HepG2 (cell line): ENCODE data around the gene SLCO4A1. TPM values are rescaled to one million over a fixed set of nuclear protein-coding genes. Genes with fewer than 3 reads are reported as not detected.
A peak's percentile ranks its signal among the peaks of the same experiment; 100 is the strongest.

Experiments used
- ATAC-seq: fragments of 200-7000 bp; cut with Tn5 transposase; 3 replicates; pipeline ENCODE4 v1.9.1; 2020; ENCODE audit warnings: mild to moderate bottlenecking, moderate library complexity
- BruUV-seq: library from RNA; stranded (reverse); fragments of 400-500 nt; replicated peaks from 2 replicates; lab custom pipeline; 2021; lab: Mats Ljungman, UMichigan
- CTCF ChIA-PET: fragments of 300-600 bp; formaldehyde crosslinking; extraction: SDS; loops from one replicate; lab custom pipeline; 2021; ENCODE audit warnings: low total read pairs, inconsistent platforms, low intra/inter-chr PET ratio; lab: Yijun Ruan, JAX
- POLR2A ChIA-PET: fragments of 350-600 bp; sonication (Branson Sonifier 250); formaldehyde crosslinking; loops from one replicate; lab custom pipeline; 2020; ENCODE audit warnings: antibody characterized with exemption, inconsistent platforms; lab: Yijun Ruan, JAX
- DNase-seq: peaks from one replicate; pipeline ENCODE4 v3.0.0-alpha.2; 2015; ENCODE audit warnings: low spot score
- FAIRE-seq: peaks from 3 replicates; lab custom pipeline; 2011; peaks lifted over from hg19 to GRCh38; lab: Jason Lieb, UNC
- H2AFZ ChIP-seq: one replicate; pipeline ENCODE4 v1.6.1; 2011; ENCODE audit warnings: low read length, inconsistent platforms
- H3K27ac ChIP-seq: fragments of 300-600 bp; 3 replicates; pipeline ENCODE4 v1.8.0; 2011; ENCODE audit warnings: mixed run types, mild to moderate bottlenecking, mixed read lengths, low read length, inconsistent platforms; ENCODE audit not compliant: insufficient read depth; ENCODE audit errors: extremely low read length
- H3K27me3 ChIP-seq, 2 experiments: fragments of 200-600 bp in 1 of 2; 2 replicates in 1 of 2; 3 replicates in 1 of 2; pipeline versions ENCODE4 v1.6.0 to v1.8.0; 2011; ENCODE audit warnings: low read length in 2 of 2, mild to moderate bottlenecking in 2 of 2, moderate library complexity in 2 of 2, inconsistent platforms in 1 of 2; ENCODE audit not compliant: insufficient read depth in 2 of 2, control insufficient read depth in 1 of 2
- H3K36me3 ChIP-seq, 2 experiments: fragments of 200-600 bp in 1 of 2; replicated peaks in 1 of 2; 2 replicates in 1 of 2; 3 replicates in 1 of 2; pipeline versions ENCODE4 v1.5.1 to v1.8.0; 2011; ENCODE audit warnings: low read length in 2 of 2, inconsistent platforms in 1 of 2; ENCODE audit not compliant: insufficient read depth in 2 of 2, control insufficient read depth in 1 of 2
- H3K4me1 ChIP-seq: 2 replicates; pipeline ENCODE4 v1.5.1; 2012; ENCODE audit warnings: low read length, inconsistent platforms; ENCODE audit not compliant: insufficient read depth
- H3K4me2 ChIP-seq: 2 replicates; pipeline ENCODE4 v1.6.0; 2011; ENCODE audit warnings: low read depth, low read length, inconsistent platforms
- H3K4me3 ChIP-seq, 3 experiments: fragments of 200-600 bp in 1 of 3; sonication (generic), shearing (Covaris generic) in 1 of 3; replicated peaks in 1 of 3; 2 replicates each; pipeline ENCODE4 v1.5.1; 2011 to 2016; ENCODE audit warnings: low read length in 3 of 3, inconsistent platforms in 2 of 3, low read depth in 2 of 3, mild to moderate bottlenecking in 2 of 3, control low read depth in 1 of 3, mixed read lengths in 1 of 3; ENCODE audit not compliant: insufficient read depth in 1 of 3
- H3K79me2 ChIP-seq: one replicate; pipeline ENCODE4 v1.6.1; 2011; ENCODE audit warnings: low read length, inconsistent platforms; ENCODE audit not compliant: insufficient read depth
- H3K9ac ChIP-seq: 2 replicates; pipeline ENCODE4 v1.6.0; 2011; ENCODE audit warnings: mild to moderate bottlenecking, low read depth, low read length, inconsistent platforms; ENCODE audit not compliant: insufficient read depth
- H3K9me3 ChIP-seq: 2 replicates; pipeline ENCODE4 v1.5.1; 2012; ENCODE audit warnings: mild to moderate bottlenecking, low read length
- H4K20me1 ChIP-seq: 2 replicates; pipeline ENCODE4 v1.6.0; 2011; ENCODE audit warnings: inconsistent platforms, mild to moderate bottlenecking, low read length, moderate library complexity; ENCODE audit not compliant: insufficient read depth
- BHLHE40 ChIP-seq: IDR thresholded peaks from 2 replicates; pipeline ENCODE4 v1.6.1; 2011; ENCODE audit warnings: low read length, improper control_type of control experiment
- CBX5 ChIP-seq: sonication (generic); formaldehyde crosslinking; IDR thresholded peaks from 2 replicates; pipeline ENCODE4 v1.4.0; 2020; ENCODE audit warnings: missing genetic modification reagents, borderline replicate concordance
- EZH2 ChIP-seq: conservative IDR thresholded peaks from 2 replicates; pipeline ENCODE4 v1.6.1; 2012; ENCODE audit warnings: mild to moderate bottlenecking, low read depth, low read length, moderate library complexity
- FOXA1 ChIP-seq, 2 experiments: fragments of 450-650 bp in 1 of 2; sonication (generic) in 1 of 2; formaldehyde crosslinking in 1 of 2; IDR thresholded peaks; 2 replicates each; pipeline versions ENCODE4 v1.4.0 to v1.6.1; 2016 to 2020; ENCODE audit warnings: missing genetic modification reagents in 1 of 2
- KAT8 ChIP-seq: IDR thresholded peaks from 2 replicates; pipeline ENCODE4 v1.6.1; 2016; ENCODE audit warnings: missing genetic modification reagents, missing compliant biosample characterization
- KMT2B ChIP-seq: IDR thresholded peaks from 2 replicates; pipeline ENCODE4 v1.6.1; 2016; ENCODE audit warnings: missing genetic modification reagents, missing compliant biosample characterization
- MIER3 ChIP-seq: IDR thresholded peaks from 2 replicates; pipeline ENCODE4 v1.6.1; 2016; ENCODE audit warnings: missing compliant biosample characterization, borderline replicate concordance
- MYC ChIP-seq: sonication (generic); formaldehyde crosslinking; IDR thresholded peaks from 2 replicates; pipeline ENCODE4 v1.9.0; 2021; ENCODE audit warnings: missing genetic modification reagents, borderline replicate concordance
- RFX1 ChIP-seq: fragments of 450-650 bp; IDR thresholded peaks from 2 replicates; pipeline ENCODE4 v1.6.1; 2017
- SMYD3 ChIP-seq: sonication (generic); formaldehyde crosslinking; IDR thresholded peaks from 2 replicates; pipeline ENCODE4 v1.8.1; 2023; ENCODE audit warnings: mild to moderate bottlenecking, missing genetic modification reagents
- SOX6 ChIP-seq, 2 experiments: fragments of 450-650 bp in 1 of 2; sonication (generic) in 1 of 2; formaldehyde crosslinking in 1 of 2; IDR thresholded peaks; 2 replicates each; pipeline versions ENCODE4 v1.4.0 to v1.6.1; 2017 to 2020; ENCODE audit warnings: antibody characterized with exemption in 1 of 2, mild to moderate bottlenecking in 1 of 2, missing genetic modification reagents in 1 of 2
- ZNF20 ChIP-seq: sonication (generic); formaldehyde crosslinking; IDR thresholded peaks from 2 replicates; pipeline ENCODE4 v1.4.0; 2020; ENCODE audit warnings: mild to moderate bottlenecking, moderate library complexity, missing genetic modification reagents
- ZNF260 ChIP-seq: sonication (generic); formaldehyde crosslinking; IDR thresholded peaks from 2 replicates; pipeline ENCODE4 v1.4.0; 2020; ENCODE audit warnings: missing genetic modification reagents, low read depth, mild to moderate bottlenecking, borderline replicate concordance
- ZNF263 ChIP-seq: sonication (generic); formaldehyde crosslinking; IDR thresholded peaks from 2 replicates; pipeline ENCODE4 v1.4.0; 2020; ENCODE audit warnings: missing genetic modification reagents
- WGBS: methylation state at CpG from one replicate; pipeline ENCODE4 v1.1.6; 2017; ENCODE audit warnings: low lambda C conversion rate; 5-methylcytosine and 5-hydroxymethylcytosine counted together
- in situ Hi-C: cut with HindIII; loops from 2 replicates; pipeline ENCODE4 v1.10.0; 2017; ENCODE audit warnings: low pct_unique_long_range_greater_than_20kb; ENCODE audit not compliant: extremely low pct_ligation_motif_present
- intact Hi-C: fragments of 100-400 bp; cut with micrococcal nuclease; formaldehyde crosslinking; loops from one replicate; pipeline ENCODE4 v1.10.0; 2022; ENCODE audit not compliant: unreplicated experiment
- polyA plus RNA-seq, 8 experiments: library from polyadenylated mRNA; depleted of rRNA in 3 of 8; stranded (reverse) in 7 of 8; unstranded in 1 of 8; fragments of >200 nt; fragmentation: Illumina TruSeq in 4 of 8; extraction: Trizol in 4 of 8; gene quantifications; 2 replicates each; pipeline versions ENCODE4 v1.2.1 to v1.2.3, GENCODE V29; 2011 to 2016; ENCODE audit warnings: low read depth in 4 of 8, missing spikeins in 1 of 8, mixed read lengths in 1 of 8; ENCODE audit not compliant: insufficient read depth in 1 of 8
- total RNA-seq, 5 experiments: library from RNA; depleted of rRNA; stranded (reverse); fragments of >200 nt; fragmentation: Illumina TruSeq; extraction: Trizol; gene quantifications; 2 replicates each; pipeline ENCODE4 v1.2.3, GENCODE V29; 2016; ENCODE audit warnings: low read depth in 1 of 5
- TF ChIP-seq, protein P1 (sequence below): sonication (generic); formaldehyde crosslinking; conservative IDR thresholded peaks from 2 replicates; pipeline ENCODE4 v1.4.0; 2020; ENCODE audit warnings: missing genetic modification reagents
- TF ChIP-seq, protein P2 (sequence below): sonication (generic); formaldehyde crosslinking; IDR thresholded peaks from 2 replicates; pipeline ENCODE4 v1.8.0; 2022; ENCODE audit warnings: mild to moderate bottlenecking, missing genetic modification reagents, moderate library complexity

Gene SLCO4A1
- total and polyA plus RNA-seq, 2 of the 13 experiments (the other 11 are each of a cell fraction or from before 2014, with no cell fraction given) = 55.5 to 112 TPM

DNA sequence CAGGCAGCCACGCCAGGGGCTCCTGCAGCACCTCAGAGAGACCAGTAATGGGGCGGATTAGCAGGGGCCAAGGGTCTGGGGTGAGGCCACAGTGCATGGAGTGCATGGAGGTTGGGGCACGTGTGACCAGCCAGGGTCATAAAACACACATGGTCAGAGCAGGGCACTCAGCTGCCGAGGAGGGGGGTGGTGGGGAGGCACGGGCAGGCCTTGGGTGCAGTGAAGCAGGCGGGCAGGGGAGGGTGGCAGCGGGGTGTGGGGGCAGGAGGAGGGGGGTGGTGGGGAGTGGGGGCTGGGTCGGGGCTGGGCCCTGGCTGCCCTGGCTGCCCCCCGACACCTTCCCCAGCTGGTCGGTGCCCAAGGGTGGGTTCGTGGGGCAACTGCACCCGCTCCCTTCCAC is 42.7 kb downstream of the SLCO4A1 start:
- Histone ChIP-seq H3K79me2 (no peaks in the 10 kb centered on the region), H3K4me1 (peaks cover 8% of the 10 kb centered on the region; the same call in 1 of the 2 replicates), H2AFZ (no peak overlapping the region), H3K4me3 (no peak overlapping the region), H4K20me1 (no peaks in the 10 kb centered on the region; the same call in 1 of the 2 replicates), H3K9ac (no peak overlapping the region), H3K9me3 (peaks cover 9% of the 10 kb centered on the region), H3K4me2 (no peak overlapping the region), H3K27me3 (peaks cover 20 to 84% of the 10 kb centered on the region in 2 experiments), H3K27ac (no peak overlapping the region), H3K36me3 (no peaks in the 10 kb centered on the region)
- no peak for TF ChIP-seq ZNF20
- peak; percentile 19; the same call in 1 of the 2 replicates for TF ChIP-seq BHLHE40
- DNase-seq (no peak), FAIRE-seq (no peak), ATAC-seq (no peak)
- in situ Hi-C loops (loop anchor here (10.0 kb wide), 1 partner anchor 90 kb away; no protein-coding TSS in a partner anchor), intact Hi-C loops (loop anchor here (5.0 kb wide), 1 partner anchor 107 kb away; no protein-coding TSS in a partner anchor)
- CTCF ChIA-PET = no interaction called here
- POLR2A ChIA-PET = no interaction called here
- WGBS = 39% methylated on average over 12 of the region's 12 CpGs
- BruUV-seq = no TSS peak

DNA sequence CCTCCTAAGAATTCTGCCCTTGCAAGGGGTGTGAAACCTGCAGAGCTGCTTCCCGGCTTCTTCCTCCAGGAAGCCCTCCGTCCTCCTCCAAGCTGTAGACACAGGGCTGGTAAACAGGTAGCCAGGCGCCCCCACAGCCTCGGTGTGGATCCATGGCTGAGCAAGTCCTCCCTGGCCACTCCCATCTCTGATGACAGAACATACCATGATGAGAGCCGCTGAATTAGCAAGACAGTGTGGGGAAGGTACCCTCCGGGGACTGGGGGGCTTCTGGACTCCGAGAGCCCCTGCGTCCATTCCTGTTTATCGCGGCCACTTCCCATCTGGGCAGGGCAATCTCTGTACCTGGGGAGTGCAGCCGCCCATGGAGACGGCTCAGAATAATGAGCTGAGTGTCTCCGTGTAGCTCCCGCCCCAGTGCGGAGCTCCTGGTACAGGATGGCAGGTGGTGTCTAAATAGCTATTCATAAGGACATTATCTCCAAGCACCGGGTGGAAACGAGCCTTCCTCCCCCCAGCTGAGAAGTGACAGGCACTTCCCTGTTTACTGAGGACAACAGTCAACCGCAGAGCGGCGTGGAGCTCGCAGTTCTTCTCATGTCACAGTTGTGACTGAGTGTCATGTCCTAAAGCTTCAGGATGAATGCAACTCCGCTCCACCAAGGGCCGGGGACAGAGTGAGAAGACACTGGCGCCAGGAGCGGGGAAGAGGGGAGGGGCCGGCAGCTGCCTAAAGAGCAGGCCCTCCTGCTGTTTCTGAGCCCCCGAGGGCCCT is 43.7 kb downstream of the SLCO4A1 start:
- peak overlapping the region; percentile 22 for H3K4me2 ChIP-seq
- in situ Hi-C loops (loop anchor here (10.0 kb wide), 1 partner anchor 89 kb away; no protein-coding TSS in a partner anchor), intact Hi-C loops (loop anchor here (5.0 kb wide), 1 partner anchor 106 kb away; no protein-coding TSS in a partner anchor)
- DNase-seq = peak; percentile 24
- peaks cover 27 to 84% of the 10 kb centered on the region in 2 experiments for H3K27me3 ChIP-seq
- H4K20me1 ChIP-seq = no peaks in the 10 kb centered on the region; the same call in 1 of the 2 replicates
- no peak overlapping the region; a peak in 1 of 6 replicates for H3K4me3 ChIP-seq
- peak; percentile 17 for ATAC-seq
- peaks cover 8% of the 10 kb centered on the region; the same call in 1 of the 2 replicates for H3K4me1 ChIP-seq
- 28% methylated on average over 26 of the region's 27 CpGs for WGBS
- no peaks in the 10 kb centered on the region for H3K36me3 ChIP-seq
- FAIRE-seq = no peak
- no peak overlapping the region for H3K27ac ChIP-seq
- BruUV-seq = no TSS peak
- no peak overlapping the region for H2AFZ ChIP-seq
- H3K79me2 ChIP-seq = no peaks in the 10 kb centered on the region
- H3K9ac ChIP-seq = no peak overlapping the region
- ChIA-PET POLR2A (no interaction called here), CTCF (no interaction called here)
- H3K9me3 ChIP-seq = no peaks in the 10 kb centered on the region; the same call in 1 of the 2 replicates
- no peak for TF ChIP-seq KAT8 (CRISPR knock-in tag)
- no peak for TF ChIP-seq ZNF263 (CRISPR knock-in tag)
- TF ChIP-seq RFX1 = no peak
- peak; percentile 78; the same call in 1 of the 2 replicates for TF ChIP-seq EZH2
- TF ChIP-seq SMYD3 (CRISPR knock-in tag) = no peak
- no peak for TF ChIP-seq ZNF260 (CRISPR knock-in tag)
- TF ChIP-seq, protein P1, sequence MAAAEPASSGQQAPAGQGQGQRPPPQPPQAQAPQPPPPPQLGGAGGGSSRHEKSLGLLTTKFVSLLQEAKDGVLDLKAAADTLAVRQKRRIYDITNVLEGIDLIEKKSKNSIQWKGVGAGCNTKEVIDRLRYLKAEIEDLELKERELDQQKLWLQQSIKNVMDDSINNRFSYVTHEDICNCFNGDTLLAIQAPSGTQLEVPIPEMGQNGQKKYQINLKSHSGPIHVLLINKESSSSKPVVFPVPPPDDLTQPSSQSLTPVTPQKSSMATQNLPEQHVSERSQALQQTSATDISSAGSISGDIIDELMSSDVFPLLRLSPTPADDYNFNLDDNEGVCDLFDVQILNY (CRISPR knock-in tag) = no peak
- no peak for TF ChIP-seq MIER3 (CRISPR knock-in tag)
- no peak for TF ChIP-seq FOXA1 (IDR thresholded peaks at IDR 0.05)
- TF ChIP-seq FOXA1 (CRISPR knock-in tag; IDR thresholded peaks at IDR 0.05) = peak; percentile 63
- no peak for TF ChIP-seq SOX6 (IDR thresholded peaks at IDR 0.05)
- no peak for TF ChIP-seq SOX6 (CRISPR knock-in tag; IDR thresholded peaks at IDR 0.05)
- TF ChIP-seq CBX5 (CRISPR knock-in tag) = no peak
- TF ChIP-seq KMT2B (CRISPR knock-in tag) = no peak
- 0 out of 2 replicates have a peak, but pooled peaks have one; percentile 22 for TF ChIP-seq MYC (CRISPR knock-in tag)
- TF ChIP-seq, protein P2, sequence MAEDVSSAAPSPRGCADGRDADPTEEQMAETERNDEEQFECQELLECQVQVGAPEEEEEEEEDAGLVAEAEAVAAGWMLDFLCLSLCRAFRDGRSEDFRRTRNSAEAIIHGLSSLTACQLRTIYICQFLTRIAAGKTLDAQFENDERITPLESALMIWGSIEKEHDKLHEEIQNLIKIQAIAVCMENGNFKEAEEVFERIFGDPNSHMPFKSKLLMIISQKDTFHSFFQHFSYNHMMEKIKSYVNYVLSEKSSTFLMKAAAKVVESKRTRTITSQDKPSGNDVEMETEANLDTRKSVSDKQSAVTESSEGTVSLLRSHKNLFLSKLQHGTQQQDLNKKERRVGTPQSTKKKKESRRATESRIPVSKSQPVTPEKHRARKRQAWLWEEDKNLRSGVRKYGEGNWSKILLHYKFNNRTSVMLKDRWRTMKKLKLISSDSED = no peak
